NCI-H82 treated with DMSO at 0.1 percent for 48 hours (cell line): ENCODE results near the gene OTOP3.

Source experiments
- DNase-seq: peaks from one replicate; lab custom pipeline; 2025; ENCODE audit not compliant: unreplicated experiment; lab: John Stamatoyannopoulos, UW

The OTOP3 gene

GRCh38 chr17:74938194-74938950 is 2.7 kb downstream of the OTOP3 start:
- DNase-seq, result no peak

GRCh38 chr17:74939534-74939933 is 3.8 kb downstream of the OTOP3 start:
- no peak for DNase-seq

GRCh38 chr17:74941128-74941725 is 5.5 kb downstream of the OTOP3 start:
- no peak for DNase-seq

- DNase-seq, result no peak
Measured at GRCh38 chr17:74943808-74944522, 8.3 kb downstream of the OTOP3 start.

- no peak for DNase-seq
Measured at GRCh38 chr17:74945543-74945942, 9.8 kb downstream of the OTOP3 start.

- DNase-seq, result no peak
Measured at GRCh38 chr17:74946641-74947040, 10.9 kb downstream of the OTOP3 start.

GRCh38 chr17:74947041-74947754 is 11.5 kb downstream of the OTOP3 start:
- DNase-seq, result no peak

- no peak for DNase-seq
Measured at GRCh38 chr17:74949455-74950115, 13.9 kb downstream of the OTOP3 start.

GRCh38 chr17:74950207-74950606 is 14.5 kb downstream of the OTOP3 start:
- no peak for DNase-seq

GRCh38 chr17:74951065-74951464 is 15.4 kb downstream of the OTOP3 start:
- no peak for DNase-seq

- DNase-seq, result no peak
Measured at GRCh38 chr17:74951680-74952421, 16.2 kb downstream of the OTOP3 start.

- DNase-seq, result no peak
Measured at GRCh38 chr17:74952431-74953133, 16.9 kb downstream of the OTOP3 start.

GRCh38 chr17:74953134-74953687 is 17.5 kb downstream of the OTOP3 start:
- DNase-seq, result no peak

GRCh38 chr17:74954115-74954514 is 18.4 kb downstream of the OTOP3 start:
- no peak for DNase-seq

- no peak for DNase-seq
Measured at GRCh38 chr17:74954665-74955421, 19.1 kb downstream of the OTOP3 start.

GRCh38 chr17:74956093-74956492 is 20.4 kb downstream of the OTOP3 start:
- no peak for DNase-seq

GRCh38 chr17:74957935-74958740 is 22.4 kb downstream of the OTOP3 start:
- DNase-seq, result peak; percentile 18
